Progenitor cell of endocrine pancreas (in vitro differentiated cells): ENCODE measurements around the gene SLC38A10. TPM values are rescaled to one million over a fixed set of nuclear protein-coding genes. Genes with fewer than 3 reads are reported as not detected.

ENCODE experiments used
- DNase-seq: peaks from one replicate; pipeline ENCODE4 v3.0.0; 2021; ENCODE audit warnings: low spot score; ENCODE audit not compliant: unreplicated experiment
- H3K27ac Mint-ChIP-seq: 2 replicates; pipeline ENCODE4 v1.8.0; 2021; ENCODE audit warnings: mild to moderate bottlenecking, moderate library complexity, mixed read lengths
- H3K27me3 Mint-ChIP-seq: 2 replicates; pipeline ENCODE4 v1.8.0; 2021; ENCODE audit warnings: mixed read lengths
- H3K36me3 Mint-ChIP-seq: 2 replicates; pipeline ENCODE4 v1.8.0; 2022; ENCODE audit warnings: mixed read lengths; ENCODE audit not compliant: insufficient read depth
- H3K4me1 Mint-ChIP-seq: 2 replicates; pipeline ENCODE4 v1.8.0; 2021; ENCODE audit warnings: low read depth, mixed read lengths
- H3K4me3 Mint-ChIP-seq: 2 replicates; pipeline ENCODE4 v1.8.0; 2021; ENCODE audit warnings: low read depth, mild to moderate bottlenecking, moderate library complexity, mixed read lengths
- H3K9me3 Mint-ChIP-seq: 2 replicates; pipeline ENCODE4 v1.8.0; 2021; ENCODE audit warnings: low read depth, mixed read lengths
- total RNA-seq: library from RNA; stranded (reverse); gene quantifications from 2 replicates; pipeline ENCODE4 v1.2.1, GENCODE V29; 2021
- TF ChIP-seq, protein P1 (sequence below): fragments of 200-600 bp; sonication (generic); IDR thresholded peaks from one replicate; pipeline ENCODE4 v1.5.0; 2021; ENCODE audit warnings: antibody characterized with exemption, mild to moderate bottlenecking; ENCODE audit not compliant: unreplicated experiment

SLC38A10 gene
- total RNA-seq, 1 donor from 2014 or later: 130 TPM

- Mint-ChIP-seq H3K27ac (no peak overlapping the region), H3K4me3 (no peak overlapping the region), H3K4me1 (peaks cover 2% of the 10 kb centered on the region), H3K9me3 (no peaks in the 10 kb centered on the region), H3K36me3 (peaks cover 3% of the 10 kb centered on the region), H3K27me3 (no peaks in the 10 kb centered on the region)
- TF ChIP-seq, protein P1, sequence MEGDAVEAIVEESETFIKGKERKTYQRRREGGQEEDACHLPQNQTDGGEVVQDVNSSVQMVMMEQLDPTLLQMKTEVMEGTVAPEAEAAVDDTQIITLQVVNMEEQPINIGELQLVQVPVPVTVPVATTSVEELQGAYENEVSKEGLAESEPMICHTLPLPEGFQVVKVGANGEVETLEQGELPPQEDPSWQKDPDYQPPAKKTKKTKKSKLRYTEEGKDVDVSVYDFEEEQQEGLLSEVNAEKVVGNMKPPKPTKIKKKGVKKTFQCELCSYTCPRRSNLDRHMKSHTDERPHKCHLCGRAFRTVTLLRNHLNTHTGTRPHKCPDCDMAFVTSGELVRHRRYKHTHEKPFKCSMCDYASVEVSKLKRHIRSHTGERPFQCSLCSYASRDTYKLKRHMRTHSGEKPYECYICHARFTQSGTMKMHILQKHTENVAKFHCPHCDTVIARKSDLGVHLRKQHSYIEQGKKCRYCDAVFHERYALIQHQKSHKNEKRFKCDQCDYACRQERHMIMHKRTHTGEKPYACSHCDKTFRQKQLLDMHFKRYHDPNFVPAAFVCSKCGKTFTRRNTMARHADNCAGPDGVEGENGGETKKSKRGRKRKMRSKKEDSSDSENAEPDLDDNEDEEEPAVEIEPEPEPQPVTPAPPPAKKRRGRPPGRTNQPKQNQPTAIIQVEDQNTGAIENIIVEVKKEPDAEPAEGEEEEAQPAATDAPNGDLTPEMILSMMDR: no peak
- no peak for DNase-seq
Measured at GRCh38 chr17:81245665-81246342, 49.3 kb downstream of the SLC38A10 start.

DNA sequence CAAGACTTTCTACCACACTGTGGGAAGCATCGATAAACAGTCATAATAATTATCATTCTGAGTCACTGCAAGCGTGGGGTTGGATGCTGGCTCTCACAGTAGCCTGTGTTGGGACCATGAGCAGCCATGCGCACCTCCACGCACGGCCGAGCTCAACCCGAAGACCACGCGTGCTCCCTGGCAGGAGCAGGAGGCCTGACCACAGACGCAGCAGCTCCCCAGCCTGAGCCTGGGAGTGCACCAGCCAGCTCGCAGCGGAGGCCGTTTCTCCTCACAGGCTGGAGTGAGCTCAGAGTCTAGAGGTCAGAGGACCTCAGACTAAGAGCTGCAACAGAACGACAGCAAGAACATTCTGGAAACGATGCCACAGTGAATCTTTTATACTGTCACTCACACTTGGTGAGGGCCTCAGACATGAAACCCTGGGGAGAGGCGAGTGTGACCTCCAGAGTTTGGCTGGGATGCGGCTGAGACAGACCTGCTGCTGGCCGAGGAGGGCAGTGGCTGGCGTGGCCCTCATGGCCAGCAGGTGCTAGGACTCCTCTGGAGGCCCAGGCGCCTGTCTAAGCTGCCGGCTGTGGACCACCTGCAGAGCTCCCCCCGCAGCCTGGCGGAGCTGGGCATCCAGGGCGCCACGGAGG lies 50.0 kb downstream of the SLC38A10 start:
- Mint-ChIP-seq H3K4me1 (peaks cover 2% of the 10 kb centered on the region), H3K27me3 (no peaks in the 10 kb centered on the region), H3K36me3 (peaks cover 3% of the 10 kb centered on the region), H3K27ac (no peak overlapping the region), H3K9me3 (no peaks in the 10 kb centered on the region), H3K4me3 (no peak overlapping the region)
- DNase-seq: no peak
- TF ChIP-seq, protein P1: no peak

GRCh38 chr17:81244358-81245023 lies 50.6 kb downstream of the SLC38A10 start:
- TF ChIP-seq, protein P1: no peak
- Mint-ChIP-seq H3K36me3 (peaks cover 1% of the 10 kb centered on the region), H3K9me3 (no peaks in the 10 kb centered on the region), H3K27ac (no peak overlapping the region), H3K27me3 (no peaks in the 10 kb centered on the region), H3K4me3 (no peak overlapping the region), H3K4me1 (peaks cover 6% of the 10 kb centered on the region)
- DNase-seq: no peak

DNA sequence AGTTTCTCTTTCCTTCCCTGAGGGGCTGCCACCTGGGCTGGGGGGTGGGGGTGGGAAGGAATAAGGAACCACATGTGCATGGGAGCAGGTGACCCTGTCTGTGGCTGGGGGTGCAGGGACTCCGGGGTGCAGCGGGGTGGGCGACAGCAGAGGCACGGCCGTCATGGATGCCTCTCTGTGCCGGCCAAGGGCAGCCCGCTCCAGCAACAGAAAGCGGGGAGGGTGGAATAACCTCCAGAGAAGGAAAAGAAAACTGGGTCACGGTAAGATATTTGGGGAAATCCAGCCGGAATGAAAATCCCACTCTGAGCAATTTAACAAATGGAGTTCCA lies 51.8 kb downstream of the SLC38A10 start:
- H3K4me3 Mint-ChIP-seq: no peak overlapping the region
- no peaks in the 10 kb centered on the region for H3K9me3 Mint-ChIP-seq
- TF ChIP-seq, protein P1: no peak

DNA sequence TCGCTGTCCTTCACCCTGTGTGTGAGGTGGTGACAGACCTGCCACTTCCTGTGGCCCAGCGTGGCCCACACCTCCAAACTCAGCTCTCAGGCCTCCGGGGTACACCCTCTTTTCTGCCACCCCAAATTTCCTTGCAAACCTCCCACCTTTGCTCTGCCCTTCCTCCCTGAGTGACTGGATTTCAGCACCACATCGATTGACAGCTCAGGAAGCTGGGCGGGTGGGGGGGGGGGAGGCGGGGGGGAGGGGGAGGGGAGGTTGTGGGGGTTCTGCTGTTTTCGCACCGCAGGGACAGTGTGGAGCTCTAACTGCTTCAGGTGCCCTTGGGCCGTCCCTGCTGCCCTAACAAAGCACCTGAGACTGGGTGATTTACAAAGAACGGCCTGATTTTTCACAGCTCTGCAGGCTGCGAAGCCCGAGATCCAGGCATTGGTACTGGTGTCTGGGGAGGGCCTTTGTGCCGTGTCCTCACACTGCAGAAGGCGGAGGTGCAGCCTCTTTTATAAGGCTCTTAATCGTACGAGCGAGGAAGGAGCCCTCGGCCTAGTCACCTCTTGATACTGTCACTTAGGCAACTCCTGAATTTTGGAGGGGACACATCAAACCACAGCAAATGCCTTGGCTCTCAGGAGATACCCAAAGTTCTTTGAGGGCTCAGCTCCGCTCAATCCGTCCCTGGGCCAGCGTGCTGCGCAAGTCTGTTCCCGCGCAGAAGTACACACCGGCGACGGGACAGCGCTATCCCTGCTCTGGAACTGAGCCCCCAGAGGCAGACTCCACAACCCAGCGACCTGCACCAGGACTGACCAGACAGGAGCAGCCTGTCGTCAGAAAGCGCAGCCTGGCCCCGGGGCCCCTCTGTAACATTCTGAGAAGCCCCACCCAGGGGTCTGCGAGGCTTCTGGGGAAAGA lies 52.4 kb downstream of the SLC38A10 start:
- TF ChIP-seq, protein P1: no peak
- H3K4me1 Mint-ChIP-seq: peaks cover 10% of the 10 kb centered on the region
- no peak overlapping the region for H3K27ac Mint-ChIP-seq
- no peak overlapping the region for H3K4me3 Mint-ChIP-seq
- DNase-seq: no peak
- no peaks in the 10 kb centered on the region for H3K9me3 Mint-ChIP-seq
- H3K27me3 Mint-ChIP-seq: no peaks in the 10 kb centered on the region
- H3K36me3 Mint-ChIP-seq: peaks cover 1% of the 10 kb centered on the region

More for the DNA sequence above, 51.8 kb downstream of the SLC38A10 start:
- Mint-ChIP-seq H3K27me3 (no peaks in the 10 kb centered on the region), H3K4me1 (peaks cover 6% of the 10 kb centered on the region), H3K36me3 (peaks cover 1% of the 10 kb centered on the region), H3K27ac (no peak overlapping the region)
- no peak for DNase-seq
